ENCODE data around the gene CDH9. TPM values are rescaled to one million over a fixed set of nuclear protein-coding genes. Genes with fewer than 3 reads are reported as not detected.

The CDH9 gene
- total and polyA plus RNA-seq, 3 experiments from 2014 or later, result not detected

DNA sequence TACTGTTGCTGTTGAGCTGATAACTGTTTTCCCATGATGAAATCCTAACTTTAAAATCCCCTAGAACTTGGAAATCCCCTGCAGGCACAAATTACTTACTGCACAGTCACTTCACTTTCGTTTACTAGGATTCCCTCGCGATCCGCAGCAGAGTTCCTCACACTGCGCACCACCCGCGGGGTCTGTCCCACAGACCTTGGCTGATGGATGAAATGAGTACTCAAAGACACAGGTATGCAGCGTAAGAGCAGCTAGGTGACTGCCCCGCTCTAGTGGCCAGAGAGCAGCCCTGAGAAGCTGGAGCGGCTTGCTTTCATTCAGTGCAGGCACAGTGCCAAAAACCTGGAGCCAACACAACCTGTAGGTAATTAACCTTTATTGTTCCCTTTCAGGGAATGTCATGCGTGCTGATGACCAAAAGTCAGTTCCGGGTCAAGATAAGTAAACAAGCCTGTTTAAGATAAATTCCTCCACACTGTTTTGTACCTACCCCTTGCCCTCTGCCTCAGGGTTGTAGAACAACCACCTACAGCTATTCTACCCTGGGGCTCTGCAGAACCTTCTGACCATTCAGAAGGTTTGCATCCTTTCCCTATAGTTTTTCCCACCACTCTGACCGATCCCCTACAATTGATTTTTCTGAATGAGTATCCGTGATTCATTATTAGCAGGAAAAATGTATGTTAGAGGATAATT, 191.2 kb downstream of the CDH9 start:
- H3K27me3 ChIP-seq (ENCODE audit: insufficient read depth, low read length, poor library complexity, severe bottlenecking), result no peaks in the 10 kb centered on the region
- POLR2A ChIA-PET, result no interaction called here
- no peaks in the 10 kb centered on the region for H3K27me3 Mint-ChIP-seq
- no peak for DNase-seq
- peaks cover 4 to 31% (median 16%) of the 10 kb centered on the region in 5 donors for H3K9me3 Mint-ChIP-seq
- CTCF ChIA-PET, result no interaction called here
- no peak overlapping the region for H3K4me3 ChIP-seq (ENCODE audit: low read length)
- H3K9me3 ChIP-seq (ENCODE audit: low read length), result peaks cover 8% of the 10 kb centered on the region
- H3K36me3 ChIP-seq (ENCODE audit: insufficient read depth, low read length), result no peaks in the 10 kb centered on the region
- peak overlapping the region in 1 of 8 donors; percentile 93 for H3K27ac Mint-ChIP-seq
- no peak overlapping the region for H3K4me3 Mint-ChIP-seq
- no peaks in the 10 kb centered on the region for H3K4me1 Mint-ChIP-seq
- H3K36me3 Mint-ChIP-seq, result no peaks in the 10 kb centered on the region
- no peak overlapping the region for H3K27ac ChIP-seq (ENCODE audit: low read depth, low read length)
- no peaks in the 10 kb centered on the region for H3K4me1 ChIP-seq (ENCODE audit: insufficient read depth, low read length)

DNA sequence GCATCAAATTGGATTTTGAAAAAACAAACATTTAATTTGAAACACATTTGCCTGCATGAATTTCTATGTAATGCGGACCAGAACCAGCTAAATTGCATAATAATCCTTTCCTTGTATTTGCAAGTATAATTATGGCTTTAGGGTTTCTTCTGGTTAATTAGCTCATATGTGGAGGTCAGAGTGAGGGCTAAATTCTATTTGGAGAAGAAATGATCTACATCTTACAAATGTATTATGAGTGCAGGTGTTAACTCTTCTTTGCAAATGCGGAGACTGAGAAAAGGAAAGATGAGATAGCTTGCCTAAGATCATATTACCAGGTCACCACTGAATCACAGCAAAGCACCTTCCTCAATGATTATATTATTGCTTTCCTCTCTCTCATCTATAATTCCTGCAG, 194.7 kb downstream of the CDH9 start:
- ChIA-PET POLR2A (no interaction called here), CTCF (no interaction called here)
- Histone ChIP-seq H3K9me3 (ENCODE audit: low read length) (peaks cover 8% of the 10 kb centered on the region), H3K27me3 (ENCODE audit: insufficient read depth, low read length, poor library complexity, severe bottlenecking) (no peaks in the 10 kb centered on the region), H3K36me3 (ENCODE audit: insufficient read depth, low read length) (no peaks in the 10 kb centered on the region), H3K4me3 (ENCODE audit: low read length) (no peak overlapping the region), H3K27ac (ENCODE audit: low read depth, low read length) (no peak overlapping the region), H3K4me1 (ENCODE audit: insufficient read depth, low read length) (no peaks in the 10 kb centered on the region)
- Mint-ChIP-seq H3K9me3 (peaks cover 4 to 39% (median 16%) of the 10 kb centered on the region in 5 donors), H3K36me3 (no peaks in the 10 kb centered on the region), H3K27ac (no peak overlapping the region), H3K27me3 (no peaks in the 10 kb centered on the region), H3K4me3 (no peak overlapping the region), H3K4me1 (no peaks in the 10 kb centered on the region)
- no peak for DNase-seq

DNA sequence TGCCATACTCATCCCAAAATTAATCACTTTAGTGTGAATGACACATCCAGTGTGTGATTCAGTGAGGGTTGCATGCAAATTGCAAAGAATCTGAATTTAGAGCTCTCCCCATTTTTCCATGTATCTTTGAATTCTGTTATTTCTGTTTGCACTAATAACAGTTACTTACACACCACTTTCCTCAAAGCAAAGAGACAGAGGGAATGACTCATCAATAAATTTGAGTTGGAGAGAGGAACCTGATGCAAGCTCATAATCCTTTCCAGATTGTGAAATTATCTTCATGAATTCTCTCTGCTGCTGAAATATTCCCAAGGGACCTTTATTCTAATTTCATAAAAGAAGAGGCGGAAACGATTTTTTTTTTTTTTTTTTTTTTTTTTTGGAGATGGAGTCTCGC, 204.8 kb downstream of the CDH9 start:
- Histone ChIP-seq H3K27ac (ENCODE audit: low read depth, low read length) (no peak overlapping the region), H3K4me1 (ENCODE audit: insufficient read depth, low read length) (no peaks in the 10 kb centered on the region), H3K36me3 (ENCODE audit: insufficient read depth, low read length) (no peaks in the 10 kb centered on the region), H3K9me3 (ENCODE audit: low read length) (no peaks in the 10 kb centered on the region), H3K4me3 (ENCODE audit: low read length) (no peak overlapping the region), H3K27me3 (ENCODE audit: insufficient read depth, low read length, poor library complexity, severe bottlenecking) (no peaks in the 10 kb centered on the region)
- CTCF ChIA-PET, result no interaction called here
- H3K9me3 Mint-ChIP-seq, result peaks cover 4 to 43% (median 24%) of the 10 kb centered on the region in 5 donors
- H3K27me3 Mint-ChIP-seq, result no peaks in the 10 kb centered on the region
- H3K36me3 Mint-ChIP-seq, result peaks cover 0 to 1% (median 0%) of the 10 kb centered on the region in 3 donors
- POLR2A ChIA-PET, result no interaction called here
- no peaks in the 10 kb centered on the region for H3K4me1 Mint-ChIP-seq
- no peak for DNase-seq
- H3K27ac Mint-ChIP-seq, result no peak overlapping the region
- no peak overlapping the region for H3K4me3 Mint-ChIP-seq
